ENCODE measurements around the gene HGFAC.

GRCh38 chr4:3393171-3393570 is 48.6 kb upstream of the HGFAC start:
- no peak for TF ChIP-seq SMC3 (IDR thresholded peaks at IDR 0.05; ENCODE audit: borderline replicate concordance, low read length)
- TF ChIP-seq MAX (IDR thresholded peaks at IDR 0.05; ENCODE audit: low read depth, low read length) = no peak
- no peak for TF ChIP-seq TAF1 (IDR thresholded peaks at IDR 0.05; ENCODE audit: borderline replicate concordance, low read depth, low read length)
- no peak for TF ChIP-seq YY1 (IDR thresholded peaks at IDR 0.05; ENCODE audit: low read depth, low read length)
- TF ChIP-seq CBX3 (IDR thresholded peaks at IDR 0.05; ENCODE audit: borderline replicate concordance, low read depth) = no peak
- no peak for TF ChIP-seq EZH2 (IDR thresholded peaks at IDR 0.05; ENCODE audit: borderline replicate concordance, control insufficient read depth, low read depth, low read length)
- no peak for TF ChIP-seq USF2 (IDR thresholded peaks at IDR 0.05; ENCODE audit: borderline replicate concordance, low read depth, low read length)
- TF ChIP-seq NFYB (IDR thresholded peaks at IDR 0.05; ENCODE audit: insufficient read depth, low read depth, low read length) = no peak
- TF ChIP-seq CTCF (IDR thresholded peaks at IDR 0.05 in 2 of 3, conservative IDR thresholded peaks at IDR 0.05 in 1 of 3; ENCODE audit: control insufficient read depth in 2 of 3, extremely low read depth in 1 of 3, insufficient read depth in 1 of 3, low read depth in 3 of 3, low read length in 3 of 3) = no peak
- TF ChIP-seq RFX5 (IDR thresholded peaks at IDR 0.05; ENCODE audit: low read depth, low read length) = no peak

Data from GM12878 (cell line).